GM10847 (cell line): ENCODE measurements around the gene ZNF319.

Source experiments
- POLR2A ChIP-seq: IDR thresholded peaks from 2 replicates; pipeline ENCODE4 v1.6.1; 2011; ENCODE audit not compliant: insufficient read length; ENCODE audit errors: extremely low read depth

Gene ZNF319

DNA sequence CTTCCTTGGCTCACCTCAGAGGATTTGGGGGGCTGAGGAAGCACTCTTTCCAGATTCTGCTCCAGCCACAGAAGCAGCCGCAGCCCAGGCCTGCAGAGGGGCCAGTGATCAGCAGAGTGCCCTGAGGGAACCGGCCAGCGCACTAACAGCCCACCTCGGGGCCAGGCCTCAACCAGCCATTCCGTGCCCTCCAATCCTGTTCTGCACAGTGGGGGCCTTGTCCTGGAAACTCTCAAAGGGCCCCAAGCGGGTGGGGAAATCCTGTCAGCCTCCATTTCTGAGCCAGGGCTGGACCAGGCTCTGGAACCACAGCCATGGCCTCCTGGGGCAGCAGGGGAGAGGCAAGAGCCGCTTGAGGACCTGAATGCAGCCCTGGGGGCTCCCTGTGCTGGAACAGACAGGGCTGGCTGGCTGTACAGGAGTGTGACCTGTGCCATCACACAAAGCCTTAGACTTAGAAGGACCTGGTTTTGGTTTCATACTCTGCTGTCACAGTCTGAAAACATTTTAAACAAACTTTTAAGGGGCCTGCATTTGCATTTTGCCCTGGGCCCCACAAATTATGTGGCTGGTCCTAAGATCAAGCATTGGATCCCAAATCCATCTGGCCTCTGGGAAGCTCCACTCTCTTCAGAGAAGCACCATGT lies 39.5 kb downstream of the ZNF319 start:
- no peak for TF ChIP-seq POLR2A

DNA sequence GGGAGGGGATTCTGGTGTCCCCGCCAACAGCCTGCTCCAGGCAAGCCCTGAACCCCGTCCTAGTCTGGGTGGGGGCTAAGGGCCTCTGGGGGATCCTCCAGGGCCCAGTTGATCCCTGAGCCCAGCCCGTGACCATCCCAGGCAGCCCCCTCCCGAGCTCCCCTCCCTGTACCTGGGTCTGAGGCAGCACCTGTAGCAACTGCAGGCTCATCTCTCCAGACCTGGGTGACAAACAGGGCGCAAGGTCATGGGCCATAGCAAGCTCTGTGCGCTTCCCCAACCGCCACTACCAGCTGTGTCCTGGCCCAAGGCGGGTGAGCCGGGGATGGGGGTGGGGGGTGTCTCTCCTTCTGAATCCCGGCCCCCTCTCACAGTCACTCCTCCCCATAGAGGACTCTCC lies 40.2 kb downstream of the ZNF319 start:
- TF ChIP-seq POLR2A = no peak

DNA sequence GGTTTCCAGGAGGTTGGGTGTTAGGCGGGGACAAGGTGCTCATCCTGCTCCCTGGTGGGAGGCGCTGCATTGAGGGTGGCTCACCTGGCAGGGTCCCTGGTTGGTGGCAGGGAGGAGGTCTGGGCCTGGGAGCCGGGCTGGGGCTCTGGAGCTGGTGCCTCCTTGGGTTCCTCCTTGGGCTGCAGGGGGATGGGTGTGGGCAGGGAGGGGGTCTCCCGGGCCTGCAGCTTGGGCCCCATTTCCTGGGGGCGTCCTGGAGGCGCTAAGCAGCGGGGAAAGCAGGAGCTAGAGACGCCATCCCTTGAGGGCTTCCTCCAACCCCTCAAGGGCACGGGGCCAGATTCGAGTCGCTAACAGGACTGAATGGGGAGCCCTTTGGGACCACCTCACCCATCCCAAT lies 40.7 kb downstream of the ZNF319 start:
- TF ChIP-seq POLR2A = no peak

DNA sequence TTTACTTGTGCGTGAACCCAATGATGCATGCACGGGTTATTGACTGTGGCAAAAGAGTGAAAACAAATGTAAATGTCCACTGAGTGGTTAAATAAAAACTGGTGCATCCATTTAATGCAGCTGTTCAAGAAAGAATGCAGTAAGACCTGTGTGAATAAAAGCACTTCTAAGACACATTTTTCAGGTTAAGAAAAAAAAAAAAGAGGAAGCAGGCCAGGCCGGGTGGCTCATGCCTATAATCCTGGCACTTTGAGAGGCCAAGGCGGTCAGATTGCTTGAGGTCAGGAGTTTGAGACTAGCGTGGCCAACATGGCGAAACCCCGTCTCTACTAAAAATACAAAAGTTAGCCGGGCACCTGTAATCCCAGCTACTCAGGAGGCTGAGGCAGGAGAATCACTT lies 41.4 kb downstream of the ZNF319 start:
- TF ChIP-seq POLR2A = no peak

DNA sequence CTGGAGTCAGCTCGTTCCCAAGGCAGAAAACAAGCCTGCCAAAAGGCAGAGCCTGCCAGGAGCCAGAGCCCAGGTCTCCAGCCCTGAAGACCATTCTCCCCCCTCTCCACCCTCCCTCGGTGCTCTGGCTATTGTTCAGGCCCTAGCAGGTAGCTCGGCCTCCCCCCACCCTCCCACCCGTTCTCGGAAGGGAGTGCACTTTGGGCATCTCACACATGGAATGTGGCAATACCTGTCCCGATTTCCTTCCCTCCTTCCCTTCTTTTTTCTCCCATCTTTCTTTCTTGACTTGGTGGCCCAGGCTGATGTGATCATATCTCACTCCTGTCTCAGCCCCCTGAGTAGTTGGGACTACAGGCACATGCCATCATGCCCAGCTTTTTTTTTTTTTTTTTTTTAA lies 41.9 kb downstream of the ZNF319 start:
- TF ChIP-seq POLR2A = no peak

DNA sequence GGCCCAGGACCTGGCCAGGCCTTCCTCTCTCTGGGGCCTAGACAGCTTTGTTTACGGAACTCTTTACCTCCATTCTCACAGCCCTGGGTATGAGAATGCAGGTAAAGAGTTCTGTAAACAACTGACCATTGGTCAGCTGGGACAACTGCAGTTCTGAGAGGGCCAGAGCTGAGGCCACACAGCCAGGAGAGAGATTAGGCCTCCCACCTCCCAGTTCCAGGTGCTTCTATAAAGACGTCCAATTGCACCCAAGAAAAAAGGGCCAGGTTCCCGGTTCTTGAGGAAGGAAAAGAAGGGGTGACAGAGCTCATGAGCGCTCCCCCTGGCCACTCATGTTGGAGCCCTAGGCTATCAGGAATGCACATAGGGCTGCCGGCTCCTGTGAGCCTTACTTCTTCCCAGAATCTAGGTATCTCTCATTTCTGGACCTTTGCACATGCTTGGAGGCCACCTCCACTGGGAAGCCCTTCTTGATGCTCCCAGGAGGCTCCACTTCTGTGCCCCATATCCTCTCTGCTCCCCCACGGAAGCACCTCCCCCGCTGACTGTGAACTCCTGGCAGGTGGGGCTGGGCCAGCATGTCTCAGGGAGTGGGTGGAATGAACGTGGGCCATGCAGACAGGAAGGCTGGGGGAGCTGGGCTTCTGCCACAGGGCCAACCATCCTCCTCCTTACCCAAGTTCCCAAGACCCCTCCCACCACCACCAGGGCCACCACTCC lies 42.6 kb downstream of the ZNF319 start:
- TF ChIP-seq POLR2A = no peak

DNA sequence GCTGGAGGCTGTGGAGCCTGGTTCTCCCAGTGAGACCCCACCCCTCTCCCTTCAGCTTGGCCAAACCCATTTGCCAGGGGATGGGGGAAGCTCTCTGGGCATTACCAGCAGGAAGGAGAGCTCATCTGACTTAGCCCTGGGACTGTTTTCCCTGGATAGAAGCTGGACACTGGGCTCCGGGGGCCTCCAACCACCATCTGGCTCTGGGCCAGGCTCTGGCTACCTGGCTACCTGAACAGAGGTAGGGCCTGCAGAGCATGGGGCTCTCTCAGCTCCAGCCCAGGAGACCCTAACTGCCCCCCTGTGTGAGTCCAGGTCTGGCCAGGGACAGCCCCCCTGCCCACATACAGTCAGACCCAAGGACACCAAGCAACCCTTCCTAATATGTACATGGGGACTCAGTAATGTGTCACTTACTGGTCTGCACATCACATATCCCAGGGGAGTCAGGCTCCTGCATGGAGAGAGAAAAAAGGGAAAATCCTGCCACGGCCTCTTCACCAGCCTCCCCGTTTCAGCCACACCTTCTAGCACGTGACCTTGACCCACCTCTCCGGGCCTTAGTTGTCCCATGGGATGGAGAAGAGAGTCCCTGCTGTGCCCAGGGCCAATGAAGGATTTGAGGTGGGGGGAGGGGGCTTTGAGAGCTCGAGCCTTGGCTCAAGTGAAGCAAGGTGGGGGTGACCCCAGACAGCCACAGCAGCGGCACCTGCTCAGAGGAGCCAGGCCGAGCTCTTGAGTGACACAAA lies 43.4 kb downstream of the ZNF319 start:
- no peak for TF ChIP-seq POLR2A

DNA sequence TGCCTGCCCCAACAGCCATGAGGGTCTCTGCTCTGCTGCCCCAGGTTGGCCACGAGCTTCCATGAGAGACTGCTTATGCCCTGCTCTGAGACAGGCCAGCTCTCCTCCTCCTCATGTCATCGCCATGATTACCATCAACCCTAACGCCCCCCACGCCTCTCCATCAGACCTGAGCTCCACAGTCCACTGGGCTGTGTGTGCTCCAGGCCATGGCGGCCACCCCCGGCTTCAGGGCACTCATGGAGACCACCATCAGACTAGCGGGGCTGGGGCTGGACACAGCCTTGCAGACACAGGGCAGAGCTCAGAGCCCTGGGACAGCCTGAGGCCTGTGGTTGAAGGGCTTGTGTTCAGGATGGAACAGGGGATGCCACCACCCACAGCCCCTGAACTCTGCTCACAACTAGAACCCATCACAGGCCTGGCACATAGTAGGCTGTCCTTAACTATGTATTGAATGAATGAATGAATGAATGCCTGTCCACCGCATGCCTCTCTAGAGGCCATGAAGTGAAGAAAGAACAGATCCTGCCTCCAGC lies 44.1 kb downstream of the ZNF319 start:
- TF ChIP-seq POLR2A = no peak

DNA sequence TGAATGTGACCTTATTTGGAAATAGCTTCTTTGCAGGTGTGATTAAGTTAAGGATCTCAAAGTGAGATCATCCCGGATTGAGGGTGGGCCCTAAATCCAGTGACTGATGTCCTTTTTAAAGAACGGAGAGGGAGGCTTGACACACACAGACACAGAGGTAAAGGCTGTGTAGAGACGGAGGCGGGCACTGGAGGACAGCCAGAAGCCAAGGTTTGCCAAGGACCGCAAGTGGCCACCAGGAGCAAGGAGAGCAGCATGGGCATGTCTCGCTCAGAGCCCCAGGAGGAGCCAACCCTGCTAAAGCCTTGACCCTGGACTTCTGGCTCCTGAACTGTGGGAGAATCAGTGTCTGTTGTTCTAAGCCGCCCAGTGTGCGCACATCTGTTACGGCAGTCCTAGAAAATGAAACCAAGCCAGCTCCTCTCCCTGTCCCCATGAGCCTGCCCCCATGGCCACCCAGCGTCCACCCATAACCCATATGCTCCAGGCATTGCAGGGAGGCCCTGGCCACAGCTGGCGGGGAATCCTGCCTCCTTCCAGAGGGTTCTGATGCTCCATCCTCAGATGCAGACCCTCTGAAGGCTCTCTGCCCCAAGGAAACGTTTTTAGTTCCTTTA lies 44.8 kb downstream of the ZNF319 start:
- no peak for TF ChIP-seq POLR2A

DNA sequence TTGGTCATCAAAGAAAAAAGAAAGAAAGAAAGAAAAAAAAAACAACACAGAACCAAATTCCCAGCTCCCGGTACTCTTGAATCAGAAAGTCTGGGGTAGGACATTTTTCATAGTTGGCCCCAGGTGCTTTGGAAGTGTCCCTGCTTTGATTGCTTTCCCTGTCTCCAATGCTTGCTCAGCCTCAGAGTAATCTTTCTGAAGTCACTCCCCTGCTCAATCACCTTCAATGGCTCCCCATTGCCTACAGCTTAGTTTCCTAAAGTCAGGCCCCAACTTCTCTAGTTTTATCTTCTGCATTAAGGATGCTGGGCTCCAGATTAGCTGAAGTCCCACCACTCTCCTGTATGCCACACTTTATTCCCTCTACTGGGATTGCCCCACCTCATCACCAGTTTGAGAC lies 46.6 kb downstream of the ZNF319 start:
- TF ChIP-seq POLR2A = no peak

DNA sequence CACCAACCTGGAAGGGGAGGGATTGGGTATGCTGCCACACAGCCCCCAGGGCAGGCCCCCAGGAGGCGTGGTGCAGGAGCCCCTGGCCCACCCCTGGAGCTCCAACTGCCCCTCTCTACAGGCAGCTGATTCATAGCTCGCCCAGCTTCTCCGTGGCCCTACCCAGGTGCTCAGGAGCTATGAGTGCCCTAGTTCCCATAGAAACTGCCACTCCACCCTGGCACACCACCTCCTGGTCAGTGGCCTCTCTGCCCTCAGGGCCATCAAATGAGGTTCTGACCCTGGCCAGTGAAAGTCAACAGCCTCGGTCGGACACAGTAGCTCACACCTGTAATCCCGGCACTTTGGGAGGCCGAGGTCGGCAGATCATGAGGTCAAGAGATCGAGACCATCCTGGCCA lies 47.6 kb downstream of the ZNF319 start:
- TF ChIP-seq POLR2A = no peak

DNA sequence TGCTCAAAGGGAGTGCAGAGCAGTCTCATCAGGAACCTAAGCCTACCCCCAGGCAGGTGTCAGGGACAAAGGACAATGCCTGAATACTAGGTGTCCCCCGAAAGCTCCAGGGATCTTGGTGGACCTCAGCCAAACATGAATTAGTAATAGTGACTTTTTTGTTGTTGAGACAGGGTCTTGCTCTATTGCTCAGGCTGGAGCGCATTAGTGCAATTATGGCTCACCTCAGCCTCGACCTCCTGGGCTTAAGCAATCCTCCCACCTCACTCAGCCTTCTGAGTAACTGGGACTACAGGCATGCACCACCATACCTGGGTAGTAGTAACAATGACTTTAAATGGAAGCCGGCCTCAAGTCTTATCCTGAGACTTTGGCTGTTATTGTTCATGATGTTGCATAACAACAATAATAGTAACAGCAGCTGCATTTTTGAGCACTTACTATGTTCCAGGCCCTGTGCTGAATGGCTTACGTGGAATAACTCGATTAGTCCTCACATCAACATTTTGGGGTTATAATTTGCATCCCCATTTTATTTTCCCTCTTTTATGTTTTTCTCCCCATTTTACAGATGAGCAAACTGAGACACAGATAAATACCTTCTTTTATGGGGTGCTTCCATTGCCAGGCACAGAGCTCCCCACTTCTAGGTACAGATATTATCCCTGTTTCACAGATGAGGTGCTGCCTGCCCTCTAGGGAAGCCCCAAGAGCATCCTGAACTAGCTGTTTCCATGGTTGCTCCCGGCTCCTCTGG lies 49.1 kb downstream of the ZNF319 start:
- TF ChIP-seq POLR2A = no peak

DNA sequence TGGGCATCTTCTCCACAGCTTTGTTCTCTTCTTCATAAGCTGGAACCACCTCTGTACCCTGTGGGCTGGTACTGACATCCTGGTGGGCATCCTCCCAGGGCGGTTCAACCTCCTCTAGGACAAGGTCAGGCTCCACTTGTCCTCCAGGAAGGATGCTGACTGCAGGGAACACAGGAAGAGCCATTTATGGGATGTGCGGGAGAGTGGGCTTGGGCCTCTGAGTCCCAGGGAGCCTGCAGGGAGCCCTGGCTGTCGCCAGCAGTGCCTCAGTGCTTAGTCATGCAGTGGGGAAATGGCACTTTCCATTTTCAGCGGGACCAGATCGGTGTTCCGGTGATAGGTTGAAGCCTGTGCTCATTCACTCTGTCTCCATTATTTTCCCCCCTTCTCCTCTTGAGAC lies 50.1 kb downstream of the ZNF319 start:
- no peak for TF ChIP-seq POLR2A

DNA sequence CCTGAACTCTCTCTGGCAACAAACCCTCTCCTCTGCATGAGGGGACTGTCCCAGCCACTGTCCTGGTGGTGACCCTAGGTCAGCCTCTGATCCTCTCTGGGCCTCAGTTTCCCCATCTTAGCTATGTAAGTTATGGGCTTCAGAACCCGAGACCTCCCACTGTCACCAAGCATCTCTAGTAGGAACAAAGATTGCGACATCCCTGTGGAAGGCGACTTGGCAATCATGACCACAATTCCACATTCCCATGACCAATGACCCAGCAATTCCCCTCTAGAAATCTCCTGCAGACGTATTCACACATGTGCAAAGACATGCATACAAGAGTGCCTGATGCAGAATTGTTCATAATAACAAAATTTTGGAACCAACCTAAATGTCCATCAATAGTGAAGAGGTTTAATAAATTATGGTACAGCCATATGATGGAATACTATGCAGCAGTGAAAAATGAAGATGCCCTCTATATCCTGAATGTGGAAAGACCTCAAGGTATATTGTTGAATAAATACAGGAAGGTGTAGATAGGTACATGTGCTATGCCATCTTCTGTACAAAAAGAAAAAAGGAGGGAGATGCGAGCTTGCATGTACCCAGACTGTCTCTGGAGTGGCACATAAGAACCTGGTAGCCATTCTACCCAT lies 50.8 kb downstream of the ZNF319 start:
- no peak for TF ChIP-seq POLR2A
